Breast epithelium (tissue), 4 donors: ENCODE data around the gene RNF111. TPM values are rescaled to one million over a fixed set of nuclear protein-coding genes. Genes with fewer than 3 reads are reported as not detected.

Experiments
- DNase-seq, 2 donors: peaks; one replicate each; pipeline ENCODE4 v3.0.0-alpha.2; 2019; ENCODE audit warnings: low spot score in 2 of 2
- H3K27ac ChIP-seq, 2 donors: fragments of 200-600 bp; sonication (generic) in 1 of 2; one replicate each; pipeline ENCODE4 v1.5.1; 2016 to 2019; ENCODE audit warnings: mild to moderate bottlenecking in 1 of 2
- H3K27me3 ChIP-seq, 2 donors: fragments of 200-600 bp; sonication (generic) in 1 of 2; one replicate each; pipeline versions ENCODE4 v1.5.1 to v1.6.0; 2017 to 2019; ENCODE audit warnings: control low read depth in 1 of 2, mild to moderate bottlenecking in 1 of 2
- H3K36me3 ChIP-seq: fragments of 200-600 bp; one replicate; pipeline ENCODE4 v1.5.1; 2019
- H3K4me1 ChIP-seq, 2 donors: fragments of 200-600 bp; sonication (generic); one replicate each; pipeline ENCODE4 v1.5.1; 2016 to 2019; ENCODE audit warnings: control low read depth in 1 of 2
- H3K4me3 ChIP-seq, 3 donors: fragments of 200-600 bp; sonication (generic); 1 replicate in 2 of 3; 2 replicates in 1 of 3; pipeline ENCODE4 v1.5.1; 2016 to 2019; ENCODE audit warnings: mild to moderate bottlenecking in 3 of 3, moderate library complexity in 2 of 3
- H3K9me3 ChIP-seq, 2 donors: fragments of 200-600 bp; sonication (generic) in 1 of 2; one replicate each; pipeline ENCODE4 v1.5.1; 2016 to 2019; ENCODE audit warnings: control low read depth in 1 of 2
- POLR2A ChIP-seq: fragments of 450-650 bp; IDR thresholded peaks from one replicate; pipeline ENCODE4 v1.6.1; 2016; ENCODE audit warnings: antibody characterized with exemption, mild to moderate bottlenecking, moderate library complexity
- POLR2AphosphoS5 ChIP-seq, 3 donors: sonication (generic); formaldehyde crosslinking; IDR thresholded peaks; one replicate each; pipeline ENCODE4 v1.6.1; 2017; ENCODE audit warnings: antibody characterized with exemption in 3 of 3
- intact Hi-C: fragments of 100-400 bp; cut with DNase I; formaldehyde crosslinking; loops from one replicate; pipeline ENCODE4 v1.15.1; 2023; ENCODE audit warnings: low total_unique reads
- total RNA-seq, 3 donors: library from RNA; depleted of rRNA; stranded (reverse); fragments of >200 nt; gene quantifications; one replicate each; pipeline ENCODE4 v1.1.0, GENCODE V29; 2016
- TF ChIP-seq, protein P1 (sequence below), 3 donors: fragments of 450-650 bp; IDR thresholded peaks; one replicate each; pipeline ENCODE4 v1.5.1; 2016 to 2017; ENCODE audit warnings: antibody characterized with exemption in 3 of 3, mild to moderate bottlenecking in 3 of 3, moderate library complexity in 3 of 3

RNF111 gene
- total RNA-seq, 3 donors from 2014 or later, result 18.4 to 36.9 (median 27.9) TPM

DNA sequence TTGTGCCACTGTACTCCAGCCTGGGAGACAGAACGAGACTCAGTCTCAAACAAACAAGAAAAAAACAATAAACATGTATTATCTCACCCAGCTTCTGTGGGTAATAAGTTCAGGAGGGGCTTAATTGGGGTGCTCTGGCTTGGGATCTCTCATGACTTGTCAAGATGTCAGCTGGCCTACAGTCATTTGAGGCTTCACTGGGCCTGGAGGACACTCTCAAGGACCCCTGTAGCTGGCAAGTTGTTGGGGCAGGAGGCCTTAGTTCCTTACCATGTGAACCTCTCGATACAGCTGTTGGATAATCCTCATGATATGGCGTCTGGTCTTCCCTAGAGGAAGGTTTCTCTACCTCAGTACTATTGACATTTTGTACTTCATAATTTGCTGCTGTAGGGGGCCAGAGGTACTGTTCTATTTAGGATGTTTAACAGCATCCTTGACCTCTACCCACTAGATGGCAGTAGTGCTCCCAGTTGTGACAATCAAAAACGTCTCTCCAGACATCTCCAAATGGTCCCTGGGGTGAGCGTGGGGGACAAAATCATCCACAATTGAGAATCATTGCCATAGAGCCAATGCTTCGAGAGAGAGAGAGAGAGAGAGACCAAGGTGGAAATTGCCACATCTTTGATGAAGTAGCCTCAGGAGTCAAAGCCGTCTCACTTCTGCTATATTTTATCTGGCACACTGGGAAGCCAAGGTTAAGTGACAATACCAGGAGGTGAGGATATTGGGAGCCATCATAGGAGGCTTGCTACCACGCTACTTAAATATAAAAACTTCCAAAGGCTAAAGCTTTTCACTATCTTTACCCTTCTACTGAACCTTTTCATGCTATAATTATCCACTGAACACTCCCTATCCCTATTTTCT lies 30.1 kb upstream of the RNF111 start:
- Histone ChIP-seq H3K27ac (no peak overlapping the region), H3K4me1 (peaks cover 3 to 5% of the 10 kb centered on the region in 2 donors), H3K9me3 (no peaks in the 10 kb centered on the region), H3K4me3 (no peak overlapping the region), H3K27me3 (no peaks in the 10 kb centered on the region), H3K36me3 (no peaks in the 10 kb centered on the region)
- no peak for DNase-seq
- TF ChIP-seq POLR2A (no peak), POLR2AphosphoS5 (IDR thresholded peaks at IDR 0.05) (no peak)
- TF ChIP-seq, protein P1, sequence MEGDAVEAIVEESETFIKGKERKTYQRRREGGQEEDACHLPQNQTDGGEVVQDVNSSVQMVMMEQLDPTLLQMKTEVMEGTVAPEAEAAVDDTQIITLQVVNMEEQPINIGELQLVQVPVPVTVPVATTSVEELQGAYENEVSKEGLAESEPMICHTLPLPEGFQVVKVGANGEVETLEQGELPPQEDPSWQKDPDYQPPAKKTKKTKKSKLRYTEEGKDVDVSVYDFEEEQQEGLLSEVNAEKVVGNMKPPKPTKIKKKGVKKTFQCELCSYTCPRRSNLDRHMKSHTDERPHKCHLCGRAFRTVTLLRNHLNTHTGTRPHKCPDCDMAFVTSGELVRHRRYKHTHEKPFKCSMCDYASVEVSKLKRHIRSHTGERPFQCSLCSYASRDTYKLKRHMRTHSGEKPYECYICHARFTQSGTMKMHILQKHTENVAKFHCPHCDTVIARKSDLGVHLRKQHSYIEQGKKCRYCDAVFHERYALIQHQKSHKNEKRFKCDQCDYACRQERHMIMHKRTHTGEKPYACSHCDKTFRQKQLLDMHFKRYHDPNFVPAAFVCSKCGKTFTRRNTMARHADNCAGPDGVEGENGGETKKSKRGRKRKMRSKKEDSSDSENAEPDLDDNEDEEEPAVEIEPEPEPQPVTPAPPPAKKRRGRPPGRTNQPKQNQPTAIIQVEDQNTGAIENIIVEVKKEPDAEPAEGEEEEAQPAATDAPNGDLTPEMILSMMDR (IDR thresholded peaks at IDR 0.05), result peak in 2 of 3 donors; percentile 56 to 64
- intact Hi-C loops, result no loop called here

DNA sequence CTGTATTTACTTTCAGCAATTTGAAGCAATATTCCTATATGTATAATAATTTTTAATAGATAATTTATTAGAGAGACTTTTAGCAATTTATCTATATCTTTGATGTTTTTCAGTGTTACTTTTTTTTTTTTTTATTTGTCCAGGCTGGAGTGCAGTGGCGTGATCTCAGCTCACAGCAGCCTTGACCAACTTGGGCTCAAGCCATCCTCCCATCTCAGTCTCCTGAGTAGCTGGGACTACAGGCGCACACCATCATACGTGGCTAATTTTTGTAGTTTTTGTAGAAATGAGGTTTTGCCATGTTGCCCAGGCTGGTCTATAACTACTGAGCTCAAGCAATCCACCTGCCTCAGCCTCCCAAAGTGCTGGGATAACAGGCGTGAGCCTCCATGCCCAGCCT lies 28.7 kb upstream of the RNF111 start:
- Histone ChIP-seq H3K36me3 (no peaks in the 10 kb centered on the region), H3K27ac (no peak overlapping the region), H3K4me3 (no peak overlapping the region), H3K4me1 (no peaks in the 10 kb centered on the region), H3K27me3 (no peaks in the 10 kb centered on the region), H3K9me3 (no peaks in the 10 kb centered on the region)
- TF ChIP-seq POLR2AphosphoS5 (IDR thresholded peaks at IDR 0.05) (no peak), POLR2A (no peak)
- no peak for DNase-seq
- intact Hi-C loops, result no loop called here

DNA sequence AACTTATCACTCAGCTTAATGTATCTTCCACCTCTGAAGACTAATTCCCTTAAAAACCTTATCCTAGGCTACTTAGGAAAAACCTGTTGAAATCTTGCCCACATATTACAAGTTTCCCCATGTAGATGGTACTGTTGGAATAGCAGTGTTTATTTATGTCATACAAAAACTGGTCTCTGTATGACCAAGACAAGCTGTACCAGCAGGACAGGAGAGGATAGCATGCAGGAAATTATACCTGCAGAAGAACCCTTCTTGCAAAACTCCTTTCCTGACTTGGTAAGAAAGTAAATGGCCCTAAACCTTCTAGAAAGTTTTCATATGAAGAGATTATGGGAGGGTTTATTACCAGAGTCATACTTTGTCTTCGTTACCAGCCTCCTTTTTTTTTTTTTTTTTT lies 25.3 kb upstream of the RNF111 start:
- intact Hi-C loops, result no loop called here
- TF ChIP-seq POLR2A, result no peak
- no peak for TF ChIP-seq POLR2AphosphoS5 (IDR thresholded peaks at IDR 0.05)
- TF ChIP-seq, protein P1 (IDR thresholded peaks at IDR 0.05), result no peak
- Histone ChIP-seq H3K4me1 (no peaks in the 10 kb centered on the region), H3K4me3 (no peak overlapping the region), H3K9me3 (no peaks in the 10 kb centered on the region), H3K36me3 (no peaks in the 10 kb centered on the region), H3K27ac (no peak overlapping the region), H3K27me3 (no peaks in the 10 kb centered on the region)
- no peak for DNase-seq

DNA sequence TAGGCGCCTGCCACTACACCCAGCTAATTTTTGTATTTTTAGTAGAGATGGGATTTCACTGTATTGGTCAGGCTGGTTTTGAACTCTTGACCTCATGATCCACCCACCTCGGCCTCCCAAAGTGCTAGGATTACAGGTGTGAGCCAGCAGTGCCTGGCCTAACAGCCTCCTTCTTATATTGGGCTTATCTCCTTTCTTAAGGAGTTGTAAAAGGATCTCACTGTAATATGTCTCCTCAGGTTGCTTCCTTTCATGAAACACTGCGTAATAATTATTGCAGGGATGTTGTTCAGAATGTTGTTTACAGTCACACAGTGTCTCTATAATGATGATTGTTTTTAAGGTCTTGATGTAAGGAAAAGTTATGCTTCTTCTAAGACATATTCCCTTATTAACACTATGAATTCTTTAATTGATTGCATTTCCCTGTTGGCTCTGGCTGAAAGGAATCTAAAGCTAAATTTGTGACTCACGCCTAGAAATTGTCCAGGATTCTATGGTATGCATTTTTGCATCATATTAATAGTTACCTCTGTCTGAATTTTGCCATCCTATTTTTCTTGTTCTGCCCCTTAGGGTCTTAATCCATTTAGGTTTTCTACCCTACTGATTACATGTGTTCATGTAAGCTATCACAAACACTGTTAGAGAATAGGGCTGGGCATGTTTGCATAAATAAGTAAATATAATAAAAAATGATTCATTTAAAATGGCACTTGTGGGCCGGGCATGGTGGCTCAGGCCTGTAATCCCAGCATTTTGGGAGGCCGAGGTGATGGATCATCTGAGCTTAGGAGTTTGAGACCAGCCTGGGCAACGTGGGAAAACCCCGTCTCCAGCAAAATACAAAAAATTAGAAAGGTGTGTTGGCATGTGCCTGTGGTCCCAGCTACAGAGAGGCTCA lies 24.5 kb upstream of the RNF111 start:
- H3K9me3 ChIP-seq, result no peaks in the 10 kb centered on the region
- TF ChIP-seq POLR2AphosphoS5 (IDR thresholded peaks at IDR 0.05), result no peak
- no peaks in the 10 kb centered on the region for H3K36me3 ChIP-seq
- intact Hi-C loops, result no loop called here
- DNase-seq, result no peak
- H3K4me1 ChIP-seq, result no peaks in the 10 kb centered on the region
- H3K27ac ChIP-seq, result no peak overlapping the region
- no peak overlapping the region for H3K4me3 ChIP-seq
- H3K27me3 ChIP-seq, result no peaks in the 10 kb centered on the region

DNA sequence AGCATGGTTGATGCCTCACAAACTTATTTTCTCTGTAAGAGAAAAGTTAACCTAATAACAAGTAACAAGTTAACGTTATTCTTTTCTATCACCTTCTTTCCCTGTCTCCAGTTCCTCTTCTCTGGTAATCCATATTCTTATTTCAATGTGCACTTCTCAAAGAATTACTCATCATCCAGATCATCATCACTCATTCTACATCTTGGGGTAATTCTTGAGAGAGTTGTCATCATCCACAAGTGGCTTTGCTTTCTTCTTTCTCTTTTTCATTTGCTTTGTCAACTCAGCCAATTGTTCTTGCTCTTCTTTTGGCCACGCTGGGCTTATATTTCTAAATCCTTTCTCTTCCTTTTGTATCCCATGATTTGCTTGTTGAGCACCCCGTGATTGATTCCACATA lies 20.8 kb upstream of the RNF111 start:
- TF ChIP-seq POLR2AphosphoS5 (IDR thresholded peaks at IDR 0.05) (no peak), POLR2A (no peak)
- TF ChIP-seq, protein P1 (IDR thresholded peaks at IDR 0.05), result no peak
- no peaks in the 10 kb centered on the region for H3K27me3 ChIP-seq
- no peaks in the 10 kb centered on the region for H3K36me3 ChIP-seq
- intact Hi-C loops, result no loop called here
- no peak for DNase-seq
- no peak overlapping the region for H3K27ac ChIP-seq
- no peaks in the 10 kb centered on the region for H3K4me1 ChIP-seq
- no peaks in the 10 kb centered on the region for H3K9me3 ChIP-seq
- H3K4me3 ChIP-seq, result no peak overlapping the region

DNA sequence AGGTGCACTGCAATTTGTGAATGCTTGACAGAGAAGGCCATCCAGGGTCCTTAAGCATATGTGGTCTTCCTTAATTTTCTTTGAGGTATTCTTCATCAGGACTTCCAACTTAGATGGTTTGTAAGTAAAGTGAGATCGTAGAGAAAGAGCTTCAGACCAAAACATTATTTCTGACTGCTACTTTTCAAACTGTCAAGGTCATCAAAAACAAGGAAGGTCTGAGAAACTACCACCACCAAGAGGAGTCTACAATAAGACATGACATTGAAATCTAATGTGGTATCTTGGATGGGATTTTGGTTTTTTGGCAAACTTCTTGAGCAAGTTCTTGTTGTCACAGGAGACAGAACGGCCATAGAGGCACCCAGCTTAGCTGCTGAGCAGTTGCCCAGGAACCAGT lies 20.0 kb upstream of the RNF111 start:
- TF ChIP-seq POLR2AphosphoS5 (IDR thresholded peaks at IDR 0.05) (no peak), POLR2A (no peak)
- TF ChIP-seq, protein P1 (IDR thresholded peaks at IDR 0.05), result no peak
- H3K4me1 ChIP-seq, result no peaks in the 10 kb centered on the region
- H3K4me3 ChIP-seq, result no peak overlapping the region
- no peak for DNase-seq
- no peaks in the 10 kb centered on the region for H3K27me3 ChIP-seq
- no peaks in the 10 kb centered on the region for H3K36me3 ChIP-seq
- H3K27ac ChIP-seq, result no peak overlapping the region
- no peaks in the 10 kb centered on the region for H3K9me3 ChIP-seq
- intact Hi-C loops, result no loop called here
